GM12865 (cell line): ENCODE results near the gene DENND1A.

Experiments used
- DNase-seq: peaks from one replicate; pipeline ENCODE4 v3.0.0; 2010; ENCODE audit warnings: low read depth
- H3K4me3 ChIP-seq: 2 replicates; pipeline ENCODE4 v1.5.1; 2011; ENCODE audit warnings: mild to moderate bottlenecking, low read depth, low read length, control low read depth
- TF ChIP-seq, protein P1 (sequence below): IDR thresholded peaks from 2 replicates; pipeline ENCODE4 v1.5.1; 2011; ENCODE audit warnings: low read length, control low read depth, low read depth, inconsistent platforms; ENCODE audit not compliant: insufficient read depth; ENCODE audit errors: missing control alignments

DENND1A gene

DNA sequence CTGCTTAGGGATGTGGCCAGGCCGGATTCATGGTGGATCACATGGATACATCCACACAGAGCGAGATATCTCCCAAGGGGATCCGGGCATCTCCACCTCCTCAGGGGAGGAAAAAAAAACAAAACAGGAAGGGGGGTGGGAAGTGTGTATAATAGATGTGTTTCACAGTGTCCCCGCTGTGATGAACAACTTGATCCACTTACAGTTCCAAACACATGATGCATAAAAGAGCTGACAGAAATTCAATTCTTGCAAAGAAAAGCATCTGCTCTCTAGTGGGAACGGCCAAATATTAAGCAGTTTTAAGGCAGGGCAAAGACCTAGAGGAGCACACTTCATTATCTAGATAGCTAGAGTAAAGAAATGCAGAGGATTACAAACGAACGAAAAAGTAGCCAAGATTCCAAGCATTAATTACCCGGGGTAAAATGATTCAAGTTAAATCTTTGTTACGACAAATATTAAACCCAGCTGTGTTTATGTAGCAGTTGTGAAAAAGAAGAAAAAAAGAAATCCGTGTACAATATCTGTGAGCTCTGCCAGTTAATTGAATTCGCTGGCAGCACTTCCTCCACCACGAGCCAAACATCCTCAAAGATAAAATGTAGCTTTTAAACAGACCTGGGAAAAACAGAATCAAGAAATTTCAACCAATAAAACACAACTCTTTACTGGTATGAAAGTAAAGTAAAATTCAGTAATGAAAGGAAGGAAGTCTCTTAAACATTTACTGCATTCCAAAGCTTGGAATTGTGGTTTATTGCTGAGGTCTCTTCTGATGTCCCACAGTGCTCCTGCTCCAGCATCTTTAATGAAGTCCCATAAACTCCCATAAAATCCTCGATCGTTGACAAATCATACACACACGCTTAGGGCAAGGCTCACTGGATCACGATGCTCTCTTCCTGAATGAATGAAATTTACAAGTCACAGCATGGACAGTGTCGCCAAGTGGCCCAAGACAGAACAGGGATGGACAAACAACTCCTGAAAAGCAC is 360.9 kb downstream of the DENND1A start:
- TF ChIP-seq, protein P1, sequence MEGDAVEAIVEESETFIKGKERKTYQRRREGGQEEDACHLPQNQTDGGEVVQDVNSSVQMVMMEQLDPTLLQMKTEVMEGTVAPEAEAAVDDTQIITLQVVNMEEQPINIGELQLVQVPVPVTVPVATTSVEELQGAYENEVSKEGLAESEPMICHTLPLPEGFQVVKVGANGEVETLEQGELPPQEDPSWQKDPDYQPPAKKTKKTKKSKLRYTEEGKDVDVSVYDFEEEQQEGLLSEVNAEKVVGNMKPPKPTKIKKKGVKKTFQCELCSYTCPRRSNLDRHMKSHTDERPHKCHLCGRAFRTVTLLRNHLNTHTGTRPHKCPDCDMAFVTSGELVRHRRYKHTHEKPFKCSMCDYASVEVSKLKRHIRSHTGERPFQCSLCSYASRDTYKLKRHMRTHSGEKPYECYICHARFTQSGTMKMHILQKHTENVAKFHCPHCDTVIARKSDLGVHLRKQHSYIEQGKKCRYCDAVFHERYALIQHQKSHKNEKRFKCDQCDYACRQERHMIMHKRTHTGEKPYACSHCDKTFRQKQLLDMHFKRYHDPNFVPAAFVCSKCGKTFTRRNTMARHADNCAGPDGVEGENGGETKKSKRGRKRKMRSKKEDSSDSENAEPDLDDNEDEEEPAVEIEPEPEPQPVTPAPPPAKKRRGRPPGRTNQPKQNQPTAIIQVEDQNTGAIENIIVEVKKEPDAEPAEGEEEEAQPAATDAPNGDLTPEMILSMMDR: no peak
- DNase-seq: no peak
- no peak overlapping the region for H3K4me3 ChIP-seq

GRCh38 chr9:123567013-123567412 is 362.9 kb downstream of the DENND1A start:
- TF ChIP-seq, protein P1: no peak
- no peak overlapping the region for H3K4me3 ChIP-seq
- DNase-seq: no peak

DNA sequence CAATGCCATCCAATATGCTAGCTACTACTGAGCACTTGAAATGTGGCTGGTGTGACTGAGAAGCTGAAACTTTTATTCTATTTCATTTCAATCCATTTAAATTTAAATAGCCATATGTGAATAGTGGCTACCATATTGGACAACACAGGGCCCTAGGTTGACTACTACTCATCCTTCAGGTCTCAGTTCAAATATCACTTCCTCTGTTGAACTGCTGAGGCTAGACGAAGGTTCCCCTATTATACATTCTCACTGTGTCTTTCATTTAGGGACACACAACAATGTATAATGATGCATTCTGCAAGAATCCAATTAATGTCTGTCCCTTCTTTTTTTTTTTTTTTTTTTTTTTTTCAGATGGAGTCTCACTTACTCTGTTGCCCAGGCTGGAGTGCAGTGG is 365.3 kb downstream of the DENND1A start:
- TF ChIP-seq, protein P1: no peak
- no peak for DNase-seq
- H3K4me3 ChIP-seq: no peak overlapping the region

- DNase-seq: peak; percentile 65
- TF ChIP-seq, protein P1: no peak
Measured at GRCh38 chr9:123562844-123563346, 367.0 kb downstream of the DENND1A start.

DNA sequence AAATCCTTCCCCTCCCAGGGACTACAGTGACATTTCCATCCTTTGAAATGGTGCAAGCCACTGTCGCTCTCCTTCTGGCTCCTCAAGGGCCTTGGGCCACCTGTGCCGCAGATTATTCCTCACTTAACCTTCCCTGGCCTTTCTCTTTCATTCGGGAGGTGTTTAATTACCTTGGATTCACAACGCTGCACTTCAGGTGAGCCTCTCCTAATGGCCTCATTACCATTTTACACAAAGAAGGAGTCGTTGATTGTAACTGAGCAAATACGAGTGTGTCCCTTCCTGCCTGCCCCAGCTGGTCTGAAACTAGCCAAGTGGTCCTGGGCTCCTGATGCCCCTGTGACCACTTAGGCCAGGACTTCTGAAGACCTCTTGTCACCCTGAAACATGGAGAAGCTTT is 368.9 kb downstream of the DENND1A start:
- DNase-seq: no peak
- no peak overlapping the region for H3K4me3 ChIP-seq
- TF ChIP-seq, protein P1: no peak

More at GRCh38 chr9:123562844-123563346, 367.0 kb downstream of the DENND1A start:
- no peak overlapping the region for H3K4me3 ChIP-seq

- DNase-seq: no peak
- no peak overlapping the region for H3K4me3 ChIP-seq
Measured at GRCh38 chr9:123556464-123557435, 373.2 kb downstream of the DENND1A start.

More at GRCh38 chr9:123556464-123557435, 373.2 kb downstream of the DENND1A start:
- TF ChIP-seq, protein P1: no peak
